ENCODE results near the gene IL1RAPL2.
"Not testable (repeated sequence)": the region's sequence is repeated elsewhere in the genome, so short reads cannot be mapped to it uniquely, and the experiment has no call there.

Gene IL1RAPL2

DNA sequence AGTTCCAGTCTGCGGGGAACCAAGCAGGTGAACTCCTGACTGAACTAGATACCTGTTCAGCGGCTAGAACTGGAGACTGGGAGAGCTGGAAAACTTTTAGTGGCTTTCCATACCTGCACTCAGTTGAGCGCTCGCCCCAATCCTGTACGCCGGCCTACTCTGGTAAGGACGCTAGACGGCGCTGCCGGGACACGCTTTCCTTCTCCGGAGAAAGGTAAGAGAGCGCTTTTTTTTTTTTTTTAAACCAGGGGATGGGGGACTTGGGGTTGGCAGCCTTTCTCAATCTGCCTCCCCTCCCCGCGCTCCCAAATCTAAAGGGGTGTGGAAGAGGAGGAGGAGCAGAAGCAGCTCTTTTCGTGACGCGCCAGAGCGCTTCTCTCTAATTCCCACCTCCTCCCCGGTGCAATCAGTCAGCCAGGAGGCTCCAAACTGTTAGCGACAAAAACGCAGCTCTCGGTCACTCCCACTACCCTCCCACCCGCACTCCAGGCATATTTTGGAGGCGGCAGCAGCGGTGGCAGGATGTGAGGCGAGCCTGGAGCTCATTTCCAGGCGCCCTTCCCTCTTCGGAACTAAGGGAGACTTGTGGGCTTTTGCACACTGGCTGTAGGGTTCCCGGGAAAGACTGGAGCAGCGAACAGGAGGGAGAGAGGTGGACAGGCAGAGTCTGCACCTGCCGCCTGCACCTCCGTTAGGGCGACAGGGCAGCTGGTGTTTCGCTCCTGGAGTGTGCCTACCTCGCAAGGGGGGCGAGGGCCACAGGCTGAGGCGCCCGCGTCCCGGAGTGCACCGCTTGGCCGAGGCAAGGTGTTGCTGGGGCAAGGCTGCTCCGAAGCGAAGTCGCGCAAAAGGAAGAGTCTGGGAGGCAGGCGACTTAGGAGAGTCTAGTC is at the start of gene IL1RAPL2:
Gene IL1RAPL2 (plus strand): TSS at position 409 of the 890 bp plus-strand sequence.
- TF ChIP-seq, protein P1, sequence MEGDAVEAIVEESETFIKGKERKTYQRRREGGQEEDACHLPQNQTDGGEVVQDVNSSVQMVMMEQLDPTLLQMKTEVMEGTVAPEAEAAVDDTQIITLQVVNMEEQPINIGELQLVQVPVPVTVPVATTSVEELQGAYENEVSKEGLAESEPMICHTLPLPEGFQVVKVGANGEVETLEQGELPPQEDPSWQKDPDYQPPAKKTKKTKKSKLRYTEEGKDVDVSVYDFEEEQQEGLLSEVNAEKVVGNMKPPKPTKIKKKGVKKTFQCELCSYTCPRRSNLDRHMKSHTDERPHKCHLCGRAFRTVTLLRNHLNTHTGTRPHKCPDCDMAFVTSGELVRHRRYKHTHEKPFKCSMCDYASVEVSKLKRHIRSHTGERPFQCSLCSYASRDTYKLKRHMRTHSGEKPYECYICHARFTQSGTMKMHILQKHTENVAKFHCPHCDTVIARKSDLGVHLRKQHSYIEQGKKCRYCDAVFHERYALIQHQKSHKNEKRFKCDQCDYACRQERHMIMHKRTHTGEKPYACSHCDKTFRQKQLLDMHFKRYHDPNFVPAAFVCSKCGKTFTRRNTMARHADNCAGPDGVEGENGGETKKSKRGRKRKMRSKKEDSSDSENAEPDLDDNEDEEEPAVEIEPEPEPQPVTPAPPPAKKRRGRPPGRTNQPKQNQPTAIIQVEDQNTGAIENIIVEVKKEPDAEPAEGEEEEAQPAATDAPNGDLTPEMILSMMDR (IDR thresholded peaks at IDR 0.05; ENCODE audit: unreplicated experiment in 3 of 3): peak; percentile 63 to 66 (median 64)
- Mint-ChIP-seq H3K4me1 (no peaks in the 10 kb centered on the region), H3K36me3 (ENCODE audit: low read depth) (no peaks in the 10 kb centered on the region), H3K27me3 (ENCODE audit: low read depth) (peaks cover 60% of the 10 kb centered on the region), H3K27ac (no peak within 1 kb of the TSS), H3K9me3 (peaks cover 12% of the 10 kb centered on the region), H3K4me3 (peak within 1 kb of the TSS; percentile 86 to 91 (median 89))

- Mint-ChIP-seq H3K27me3 (ENCODE audit: low read depth) (peaks cover 4% of the 10 kb centered on the region), H3K36me3 (ENCODE audit: low read depth) (no peaks in the 10 kb centered on the region), H3K27ac (no peak overlapping the region), H3K4me1 (no peaks in the 10 kb centered on the region), H3K9me3 (peaks cover 8% of the 10 kb centered on the region), H3K4me3 (no peak overlapping the region)
- TF ChIP-seq, protein P1 (IDR thresholded peaks at IDR 0.05; ENCODE audit: unreplicated experiment in 3 of 3): no peak
These were observed 43.6 kb upstream of the IL1RAPL2 start for GRCh38 chrX:104522386-104522785.

DNA sequence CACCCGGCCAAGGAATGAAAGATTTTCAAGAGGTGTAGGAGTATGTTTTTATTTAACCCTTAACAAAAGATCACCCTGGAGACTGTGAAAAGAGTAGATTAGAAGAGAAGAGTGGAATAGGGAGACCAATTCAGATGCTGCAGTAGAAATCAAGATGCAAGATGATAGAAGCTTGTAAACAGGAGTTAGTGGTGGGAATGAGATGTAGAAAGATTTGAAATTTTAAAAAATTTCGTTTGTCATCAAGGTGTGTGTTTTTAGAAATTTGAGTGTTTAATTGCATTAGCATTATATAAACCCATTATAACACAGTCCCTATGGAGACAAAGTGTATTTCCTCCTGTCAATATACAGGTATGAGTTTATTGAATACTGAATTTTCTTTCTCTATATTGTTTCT is 42.1 kb upstream of the IL1RAPL2 start:
- H3K9me3 Mint-ChIP-seq: peaks cover 8% of the 10 kb centered on the region
- H3K27ac Mint-ChIP-seq: no peak overlapping the region
- no peak overlapping the region for H3K4me3 Mint-ChIP-seq
- H3K36me3 Mint-ChIP-seq (ENCODE audit: low read depth): no peaks in the 10 kb centered on the region
- peaks cover 4% of the 10 kb centered on the region for H3K27me3 Mint-ChIP-seq (ENCODE audit: low read depth)
- H3K4me1 Mint-ChIP-seq: no peaks in the 10 kb centered on the region
- TF ChIP-seq, protein P1 (IDR thresholded peaks at IDR 0.05; ENCODE audit: unreplicated experiment in 3 of 3): no peak

- TF ChIP-seq, protein P1 (IDR thresholded peaks at IDR 0.05; ENCODE audit: unreplicated experiment in 3 of 3): no peak
- Mint-ChIP-seq H3K36me3 (ENCODE audit: low read depth) (no peaks in the 10 kb centered on the region), H3K27ac (no peak overlapping the region), H3K4me3 (no peak overlapping the region), H3K4me1 (no peaks in the 10 kb centered on the region), H3K27me3 (ENCODE audit: low read depth) (no peaks in the 10 kb centered on the region), H3K9me3 (peaks cover 12% of the 10 kb centered on the region)
These were observed 26.9 kb upstream of the IL1RAPL2 start for GRCh38 chrX:104539081-104539480.

- H3K9me3 Mint-ChIP-seq: peaks cover 14% of the 10 kb centered on the region
- H3K4me1 Mint-ChIP-seq; H3K4me3 Mint-ChIP-seq; H3K36me3 Mint-ChIP-seq (ENCODE audit: low read depth); H3K27ac Mint-ChIP-seq; H3K27me3 Mint-ChIP-seq (ENCODE audit: low read depth): not testable (repeated sequence)
These were observed 23.6 kb upstream of the IL1RAPL2 start for GRCh38 chrX:104542447-104542846.

GRCh38 chrX:104564335-104564734 is 1.7 kb upstream of the IL1RAPL2 start:
- Mint-ChIP-seq H3K4me1 (no peaks in the 10 kb centered on the region), H3K27ac (no peak overlapping the region), H3K9me3 (peaks cover 12% of the 10 kb centered on the region), H3K4me3 (no peak overlapping the region), H3K27me3 (ENCODE audit: low read depth) (peaks cover 43% of the 10 kb centered on the region), H3K36me3 (ENCODE audit: low read depth) (no peaks in the 10 kb centered on the region)
- TF ChIP-seq, protein P1 (IDR thresholded peaks at IDR 0.05; ENCODE audit: unreplicated experiment in 3 of 3): no peak

Data from nephron (organoid).